Cardiac muscle cell (in vitro differentiated cells and primary cell): Measurements from ENCODE around the gene MGAT5B. TPM values are rescaled to one million over a fixed set of nuclear protein-coding genes. Genes with fewer than 3 reads are reported as not detected.

ENCODE experiments used
- DNase-seq, 2 donors: peaks; one replicate each; pipeline versions ENCODE4 v3.0.0 to v3.0.0-alpha.2; 2010 to 2017; ENCODE audit warnings: low read depth in 1 of 2, low spot score in 1 of 2
- H3K27ac ChIP-seq: fragments of 200-600 bp; sonication (generic); 2 replicates; pipeline ENCODE4 v1.5.1; 2016
- H3K27me3 ChIP-seq: fragments of 200-600 bp; sonication (generic); 2 replicates; pipeline ENCODE4 v1.6.0; 2016; ENCODE audit warnings: control low read depth
- H3K36me3 ChIP-seq: fragments of 200-600 bp; sonication (generic); 2 replicates; pipeline ENCODE4 v1.5.1; 2016; ENCODE audit warnings: control low read depth
- H3K4me1 ChIP-seq: fragments of 200-600 bp; sonication (generic); 2 replicates; pipeline ENCODE4 v1.8.1; 2017; ENCODE audit warnings: low read depth, mild to moderate bottlenecking, mixed run types
- H3K4me3 ChIP-seq: fragments of 200-600 bp; sonication (generic); 2 replicates; pipeline ENCODE4 v1.5.1; 2016; ENCODE audit warnings: mild to moderate bottlenecking
- H3K9me3 ChIP-seq: fragments of 200-600 bp; sonication (generic); 2 replicates; pipeline ENCODE4 v1.5.1; 2017; ENCODE audit warnings: low read depth, mild to moderate bottlenecking, control low read depth
- polyA plus RNA-seq: library from polyadenylated mRNA; unstranded; fragments of >200 nt; fragmentation: Nextera tagmentation; extraction: Ambion mirVana; gene quantifications from 2 replicates; pipeline ENCODE4 v1.2.1, GENCODE V29; 2016
- total RNA-seq: library from RNA; depleted of rRNA; stranded (reverse); fragments of >200 nt; gene quantifications from 2 replicates; pipeline ENCODE4 v1.2.3, GENCODE V29; 2016
- TF ChIP-seq, protein P1 (sequence below): IDR thresholded peaks from 2 replicates; pipeline ENCODE4 v1.5.1; 2012; ENCODE audit warnings: low read depth, mild to moderate bottlenecking, low read length

MGAT5B gene
- total and polyA plus RNA-seq, 2 experiments from 2014 or later = 0.48 to 0.86 TPM

DNA sequence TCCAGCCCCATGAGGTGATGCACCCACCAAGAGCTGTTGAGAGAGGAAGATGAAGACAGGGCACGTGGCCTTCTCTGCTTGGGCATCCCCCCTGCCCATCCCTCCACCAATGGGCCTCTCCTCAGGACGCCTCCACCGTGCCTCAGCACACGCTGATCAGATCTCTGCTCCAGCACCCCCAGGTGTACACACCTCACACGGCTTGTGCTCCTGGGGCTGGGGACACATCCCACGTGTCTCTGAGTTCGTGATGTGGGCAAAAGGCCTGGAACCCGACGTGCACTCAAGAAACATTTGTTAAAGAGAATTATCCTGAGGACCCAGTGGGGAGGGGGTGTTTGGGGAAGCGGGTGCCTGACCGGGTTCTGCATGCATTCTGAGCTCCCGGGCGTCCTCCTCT lies 55.3 kb downstream of the MGAT5B start:
- H3K36me3 ChIP-seq = no peaks in the 10 kb centered on the region
- TF ChIP-seq, protein P1, sequence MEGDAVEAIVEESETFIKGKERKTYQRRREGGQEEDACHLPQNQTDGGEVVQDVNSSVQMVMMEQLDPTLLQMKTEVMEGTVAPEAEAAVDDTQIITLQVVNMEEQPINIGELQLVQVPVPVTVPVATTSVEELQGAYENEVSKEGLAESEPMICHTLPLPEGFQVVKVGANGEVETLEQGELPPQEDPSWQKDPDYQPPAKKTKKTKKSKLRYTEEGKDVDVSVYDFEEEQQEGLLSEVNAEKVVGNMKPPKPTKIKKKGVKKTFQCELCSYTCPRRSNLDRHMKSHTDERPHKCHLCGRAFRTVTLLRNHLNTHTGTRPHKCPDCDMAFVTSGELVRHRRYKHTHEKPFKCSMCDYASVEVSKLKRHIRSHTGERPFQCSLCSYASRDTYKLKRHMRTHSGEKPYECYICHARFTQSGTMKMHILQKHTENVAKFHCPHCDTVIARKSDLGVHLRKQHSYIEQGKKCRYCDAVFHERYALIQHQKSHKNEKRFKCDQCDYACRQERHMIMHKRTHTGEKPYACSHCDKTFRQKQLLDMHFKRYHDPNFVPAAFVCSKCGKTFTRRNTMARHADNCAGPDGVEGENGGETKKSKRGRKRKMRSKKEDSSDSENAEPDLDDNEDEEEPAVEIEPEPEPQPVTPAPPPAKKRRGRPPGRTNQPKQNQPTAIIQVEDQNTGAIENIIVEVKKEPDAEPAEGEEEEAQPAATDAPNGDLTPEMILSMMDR = no peak
- no peak overlapping the region for H3K4me3 ChIP-seq
- H3K27ac ChIP-seq = no peak overlapping the region
- no peaks in the 10 kb centered on the region for H3K9me3 ChIP-seq
- DNase-seq = no peak
- H3K4me1 ChIP-seq = no peaks in the 10 kb centered on the region
- H3K27me3 ChIP-seq = no peaks in the 10 kb centered on the region

DNA sequence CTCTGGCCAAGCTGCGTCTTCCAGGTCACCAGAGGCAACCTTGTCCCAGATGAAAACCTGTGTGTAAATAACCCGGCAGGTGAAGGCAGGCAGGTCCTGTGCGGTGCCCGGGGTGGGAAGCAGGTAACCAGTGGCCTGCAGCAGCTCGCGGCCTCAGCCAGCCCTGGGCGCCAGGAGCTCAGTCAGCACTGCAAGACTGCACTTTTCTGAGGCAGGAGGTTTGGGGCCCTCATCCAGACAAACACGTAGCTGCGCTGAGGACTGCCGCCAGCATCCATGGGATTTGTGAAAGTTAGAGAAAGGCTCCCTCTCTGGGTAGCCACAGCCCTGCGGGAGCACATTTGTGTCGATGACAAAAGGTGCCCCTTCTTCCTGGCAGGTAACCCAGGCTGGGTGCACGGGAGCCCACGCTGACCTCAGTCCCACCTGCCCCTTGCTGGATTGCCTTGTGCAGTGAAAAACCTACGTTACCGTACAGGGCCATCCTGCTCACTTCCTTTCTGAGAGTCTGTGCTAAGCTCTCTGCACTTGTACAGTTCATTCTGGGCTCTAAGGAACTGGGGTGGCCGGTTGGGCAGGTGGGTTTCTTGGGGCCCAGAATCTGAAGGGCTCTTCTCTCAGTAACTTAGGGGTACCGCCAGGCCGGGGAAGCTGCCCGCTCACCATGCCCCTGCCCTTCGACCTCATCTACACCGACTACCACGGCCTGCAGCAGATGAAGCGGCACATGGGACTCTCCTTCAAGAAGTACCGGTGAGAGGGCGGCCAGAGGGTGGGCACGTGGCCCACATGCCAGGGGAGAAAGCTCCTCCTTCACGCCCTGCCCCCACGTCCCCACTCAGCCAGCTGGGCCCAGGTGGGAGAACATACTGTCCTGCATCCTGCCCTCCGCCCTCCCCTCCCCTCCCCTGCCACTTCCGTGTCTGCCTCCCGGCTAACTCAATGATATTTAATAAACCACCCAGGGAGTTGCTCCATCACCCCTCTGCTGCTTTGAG lies 56.4 kb downstream of the MGAT5B start:
- Histone ChIP-seq H3K27ac (no peak overlapping the region), H3K4me3 (no peak overlapping the region), H3K36me3 (no peaks in the 10 kb centered on the region), H3K27me3 (no peaks in the 10 kb centered on the region), H3K4me1 (no peaks in the 10 kb centered on the region), H3K9me3 (no peaks in the 10 kb centered on the region)
- DNase-seq = no peak
- TF ChIP-seq, protein P1 = no peak

DNA sequence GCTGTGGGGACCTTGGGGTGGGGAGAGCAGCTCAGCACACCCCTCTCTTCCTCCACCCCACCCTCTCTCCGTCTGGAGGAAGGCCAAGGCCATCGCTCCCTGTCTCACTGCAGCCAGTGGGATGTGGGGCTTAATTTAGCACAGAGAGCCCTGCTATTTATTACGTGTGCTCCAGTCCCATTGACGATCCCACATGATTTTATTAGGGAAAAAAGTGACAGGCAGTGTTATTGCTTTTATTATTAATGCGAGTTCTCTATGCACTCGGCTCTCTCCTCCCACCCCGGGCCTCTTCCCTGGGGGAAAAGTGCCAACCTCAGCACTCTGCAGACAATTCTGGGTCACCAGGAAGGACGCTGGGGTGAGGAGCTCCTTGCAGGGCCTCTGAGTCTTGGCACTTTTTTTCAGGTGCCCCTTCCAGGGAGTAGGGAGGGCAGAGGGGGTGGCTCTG lies 57.3 kb downstream of the MGAT5B start:
- Histone ChIP-seq H3K27me3 (no peaks in the 10 kb centered on the region), H3K9me3 (no peaks in the 10 kb centered on the region), H3K4me1 (no peaks in the 10 kb centered on the region), H3K36me3 (no peaks in the 10 kb centered on the region), H3K27ac (no peak overlapping the region), H3K4me3 (no peak overlapping the region)
- TF ChIP-seq, protein P1 = no peak
- DNase-seq = no peak

DNA sequence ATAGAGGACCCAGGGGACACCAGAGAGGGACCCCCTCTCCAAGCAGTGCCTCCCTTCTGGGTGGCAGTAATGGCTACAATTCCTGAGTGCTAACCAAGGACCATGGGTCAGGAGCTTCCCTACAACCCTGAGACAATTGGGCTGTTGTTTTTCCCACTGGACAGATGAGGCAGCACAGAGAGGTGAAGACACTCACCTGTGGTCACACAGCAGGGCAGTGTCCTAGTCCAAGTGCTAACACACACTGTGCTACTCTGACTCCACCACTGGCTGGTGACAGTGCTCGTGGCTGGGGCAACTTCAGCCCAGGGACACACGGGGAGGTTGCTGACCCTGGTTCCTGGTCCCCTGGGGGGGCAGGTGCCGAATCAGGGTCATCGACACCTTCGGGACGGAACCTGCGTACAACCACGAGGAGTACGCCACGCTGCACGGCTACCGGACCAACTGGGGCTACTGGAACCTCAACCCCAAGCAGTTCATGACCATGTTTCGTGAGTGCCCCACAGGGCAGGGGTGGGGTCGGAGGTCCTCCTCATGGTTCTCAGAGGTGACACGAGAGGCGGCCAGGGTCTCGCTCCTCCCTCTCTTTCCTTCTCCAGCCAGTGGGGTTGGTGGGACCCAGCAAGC lies 58.1 kb downstream of the MGAT5B start:
- Histone ChIP-seq H3K9me3 (no peaks in the 10 kb centered on the region), H3K4me1 (no peaks in the 10 kb centered on the region), H3K27me3 (no peaks in the 10 kb centered on the region), H3K4me3 (no peak overlapping the region), H3K36me3 (no peaks in the 10 kb centered on the region), H3K27ac (no peak overlapping the region)
- no peak for DNase-seq
- TF ChIP-seq, protein P1 = no peak

DNA sequence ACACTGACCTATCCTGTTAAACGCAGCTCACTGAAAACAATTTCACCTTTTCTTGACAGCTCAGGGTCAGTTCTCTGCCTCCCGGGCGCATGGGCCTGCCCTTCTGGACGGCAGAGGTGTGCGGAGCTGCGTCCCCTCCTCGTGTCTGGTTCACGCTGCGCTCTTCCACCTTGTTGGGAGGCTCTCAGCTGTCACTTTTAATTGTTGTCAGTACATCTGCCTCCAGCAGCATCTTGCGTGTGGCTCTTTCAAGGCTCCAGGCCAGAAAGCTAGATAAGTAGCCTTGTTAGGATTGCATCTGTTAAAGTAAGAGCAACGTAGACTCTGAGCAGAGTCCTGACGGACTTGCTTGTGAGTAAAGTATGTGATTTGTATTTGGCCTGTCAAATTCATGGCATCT lies 59.4 kb downstream of the MGAT5B start:
- TF ChIP-seq, protein P1 = no peak
- Histone ChIP-seq H3K9me3 (no peaks in the 10 kb centered on the region), H3K36me3 (no peaks in the 10 kb centered on the region), H3K4me1 (no peaks in the 10 kb centered on the region), H3K27me3 (no peaks in the 10 kb centered on the region), H3K4me3 (no peak overlapping the region), H3K27ac (no peak overlapping the region)
- peak in 1 of 2 donors; percentile 20 for DNase-seq
